K562 (cell line): ENCODE measurements around the gene TMEM120A. TPM values are rescaled to one million over a fixed set of nuclear protein-coding genes. Genes with fewer than 3 reads are reported as not detected.

Experiments
- ATAC-seq: fragments of 200-7000 bp; cut with Tn5 transposase; 3 replicates; pipeline ENCODE4 v1.9.1; 2020; ENCODE audit warnings: moderate library complexity
- BruUV-seq: library from RNA; stranded (reverse); fragments of 400-500 nt; replicated peaks from 2 replicates; lab custom pipeline; 2021; lab: Mats Ljungman, UMichigan
- CTCF ChIA-PET: fragments of 300-600 bp; formaldehyde crosslinking; extraction: SDS; loops from one replicate; lab custom pipeline; 2021; ENCODE audit warnings: low intra/inter-chr PET ratio; lab: Yijun Ruan, JAX
- POLR2A ChIA-PET: fragments of 300-600, 350-650 bp; sonication (Branson Sonifier 250); formaldehyde crosslinking; extraction: SDS; loops from one replicate; lab custom pipeline; 2021; ENCODE audit warnings: antibody characterized with exemption, inconsistent platforms; lab: Yijun Ruan, JAX
- DNase-seq, 4 experiments: peaks; one replicate each; pipeline versions ENCODE4 v3.0.0 to v3.0.0-alpha.2; 2011 to 2018; ENCODE audit warnings: low spot score in 3 of 4, mixed read lengths in 3 of 4; ENCODE audit errors: extremely low read depth in 1 of 4
- FAIRE-seq: peaks from 2 replicates; lab custom pipeline; 2011; peaks lifted over from hg19 to GRCh38; lab: Jason Lieb, UNC
- H2AFZ ChIP-seq: 2 replicates; pipeline ENCODE4 v1.6.0; 2011; ENCODE audit warnings: low read depth, low read length, control low read depth, inconsistent platforms
- H3K27ac ChIP-seq: fragments of 200-600 bp; 3 replicates; pipeline ENCODE4 v1.8.0; 2011; ENCODE audit warnings: low read depth, mild to moderate bottlenecking, control low read depth, inconsistent platforms, low read length, moderate library complexity, mixed read lengths; ENCODE audit errors: extremely low read depth
- H3K27me3 ChIP-seq, 2 experiments: fragments of 300-600 bp in 1 of 2; 2 replicates in 1 of 2; 3 replicates in 1 of 2; pipeline versions ENCODE4 v1.6.0 to v1.8.0; 2011; ENCODE audit warnings: inconsistent platforms in 2 of 2, low read length in 2 of 2, mild to moderate bottlenecking in 1 of 2, mixed read lengths in 1 of 2, moderate library complexity in 1 of 2; ENCODE audit not compliant: control insufficient read depth in 2 of 2, insufficient read depth in 2 of 2
- H3K36me3 ChIP-seq: fragments of 300-600 bp; 3 replicates; pipeline ENCODE4 v1.8.0; 2011; ENCODE audit warnings: mild to moderate bottlenecking, low read length, inconsistent platforms; ENCODE audit not compliant: control insufficient read depth, insufficient read depth
- H3K4me1 ChIP-seq, 2 experiments: fragments of 200-600 bp in 1 of 2; replicated peaks in 1 of 2; 2 replicates in 1 of 2; 3 replicates in 1 of 2; pipeline versions ENCODE4 v1.5.1 to v1.8.0; 2011; ENCODE audit warnings: inconsistent platforms in 2 of 2, low read length in 2 of 2, mild to moderate bottlenecking in 1 of 2, mixed read lengths in 1 of 2, moderate library complexity in 1 of 2; ENCODE audit not compliant: control insufficient read depth in 2 of 2, insufficient read depth in 2 of 2
- H3K4me2 ChIP-seq: 2 replicates; pipeline ENCODE4 v1.6.1; 2011; ENCODE audit warnings: low read length, control low read depth, inconsistent platforms, mixed read lengths; ENCODE audit not compliant: insufficient read depth
- H3K4me3 ChIP-seq: fragments of 200-600 bp; sonication (generic), shearing (Covaris generic); 2 replicates; pipeline ENCODE4 v1.5.1; 2016; ENCODE audit warnings: control low read depth, inconsistent platforms
- H3K79me2 ChIP-seq: fragments of 200-600 bp; 3 replicates; pipeline ENCODE4 v1.8.0; 2011; ENCODE audit warnings: low read length, inconsistent platforms; ENCODE audit not compliant: control insufficient read depth, insufficient read depth
- H3K9ac ChIP-seq, 2 experiments: 2 replicates each; pipeline versions ENCODE4 v1.6.0 to v1.6.1; 2011; ENCODE audit warnings: low read depth in 2 of 2, low read length in 2 of 2, control low read depth in 1 of 2, inconsistent platforms in 1 of 2, mild to moderate bottlenecking in 1 of 2, mixed read lengths in 1 of 2; ENCODE audit not compliant: insufficient read depth in 1 of 2
- H3K9me1 ChIP-seq: one replicate; pipeline ENCODE4 v1.6.0; 2011; ENCODE audit warnings: inconsistent platforms, mild to moderate bottlenecking, low read length, moderate library complexity; ENCODE audit not compliant: control insufficient read depth, insufficient read depth
- H3K9me3 ChIP-seq: replicated peaks from 2 replicates; pipeline ENCODE4 v1.5.1; 2011; ENCODE audit warnings: low read depth, low read length, inconsistent platforms; ENCODE audit not compliant: control insufficient read depth, insufficient read depth
- H4K20me1 ChIP-seq: replicated peaks from 2 replicates; pipeline ENCODE4 v1.6.1; 2011; ENCODE audit warnings: low read length, inconsistent platforms, mixed read lengths; ENCODE audit not compliant: control insufficient read depth, insufficient read depth
- ATF2 ChIP-seq: sonication (generic); formaldehyde crosslinking; IDR thresholded peaks from 2 replicates; pipeline ENCODE4 v1.8.1; 2022; ENCODE audit warnings: missing genetic modification reagents
- CLOCK ChIP-seq: fragments of 250-450 bp; sonication (Bioruptor Pico); IDR thresholded peaks from 2 replicates; pipeline ENCODE4 v1.4.0; 2020; ENCODE audit warnings: mild to moderate bottlenecking, moderate library complexity, borderline replicate concordance
- KDM1A ChIP-seq, 2 experiments: fragments of 450-650 bp; IDR thresholded peaks; 2 replicates each; pipeline ENCODE4 v1.6.1; 2016; ENCODE audit warnings: mild to moderate bottlenecking in 2 of 2
- KLF10 ChIP-seq: fragments of 250-450 bp; sonication (Bioruptor Pico); IDR thresholded peaks from 2 replicates; pipeline ENCODE4 v1.6.1; 2021; ENCODE audit warnings: matching md5 sums
- KLF6 ChIP-seq: fragments of 250-450 bp; sonication (Bioruptor Pico); IDR thresholded peaks from 2 replicates; pipeline ENCODE4 v1.4.0; 2020; ENCODE audit warnings: mild to moderate bottlenecking, moderate library complexity, borderline replicate concordance
- PHB ChIP-seq: fragments of 250-450 bp; sonication (Bioruptor Pico); IDR thresholded peaks from 2 replicates; pipeline ENCODE4 v1.5.0; 2021
- SIX5 ChIP-seq, 2 experiments: IDR thresholded peaks; 2 replicates each; pipeline ENCODE4 v1.6.1; 2011; ENCODE audit warnings: low read length in 2 of 2, borderline replicate concordance in 1 of 2, low read depth in 1 of 2, mild to moderate bottlenecking in 1 of 2, moderate library complexity in 1 of 2; ENCODE audit not compliant: insufficient read depth in 1 of 2
- SMAD3 ChIP-seq: fragments of 450-650 bp; formaldehyde crosslinking; conservative IDR thresholded peaks from 2 replicates; pipeline ENCODE4 v1.4.0; 2020; ENCODE audit warnings: mild to moderate bottlenecking
- THRA ChIP-seq: fragments of 450-650 bp; IDR thresholded peaks from 2 replicates; pipeline ENCODE4 v1.6.1; 2017; ENCODE audit warnings: mild to moderate bottlenecking, moderate library complexity
- ZBTB7A ChIP-seq: IDR thresholded peaks from 2 replicates; pipeline ENCODE4 v1.6.1; 2011; ENCODE audit warnings: low read depth, mild to moderate bottlenecking, low read length, moderate library complexity, borderline replicate concordance; ENCODE audit not compliant: control insufficient read depth
- ZNF263 ChIP-seq: sonication (generic); formaldehyde crosslinking; IDR thresholded peaks from 2 replicates; pipeline ENCODE4 v1.8.0; 2022; ENCODE audit warnings: mild to moderate bottlenecking, missing genetic modification reagents, borderline replicate concordance
- ZNF696 ChIP-seq: fragments of 250-450 bp; sonication (Bioruptor Pico); conservative IDR thresholded peaks from 2 replicates; pipeline ENCODE4 v1.4.0; 2020; ENCODE audit warnings: mild to moderate bottlenecking, moderate library complexity
- WGBS: fragments of 100-300 bp; shearing (Covaris generic); methylation state at CpG from one replicate; pipeline ENCODE4 v1.1.6; 2016; ENCODE audit warnings: low coverage, mixed read lengths; ENCODE audit not compliant: insufficient coverage; ENCODE audit errors: missing lambda C conversion rate; 5-methylcytosine and 5-hydroxymethylcytosine counted together
- in situ Hi-C: fragments of 300-500 bp; cut with MboI; formaldehyde crosslinking; loops from 4 replicates; pipeline ENCODE4 v1.15.0; 2018; ENCODE audit warnings: inconsistent platforms, mixed read lengths
- intact Hi-C: fragments of 100-400 bp; cut with micrococcal nuclease; formaldehyde crosslinking; loops from 2 replicates; pipeline ENCODE4 v1.14.2; 2022
- polyA plus RNA-seq, 8 experiments: library from polyadenylated mRNA; depleted of rRNA in 4 of 8; stranded (reverse) in 5 of 8; unstranded in 3 of 8; fragments of >200 nt; fragmentation: Nextera tagmentation in 2 of 8; fragmentation: Illumina TruSeq in 1 of 8; extraction: Ambion mirVana in 2 of 8; extraction: Trizol in 1 of 8; gene quantifications; 2 replicates each; pipeline versions ENCODE4 v1.2.1 to v1.2.3, GENCODE V29; 2011 to 2014; ENCODE audit warnings: inconsistent platforms in 1 of 8, missing spikeins in 1 of 8
- total RNA-seq, 7 experiments: library from RNA; depleted of rRNA in 6 of 7; stranded (reverse); fragments of >200 nt in 6 of 7; fragmentation: Illumina TruSeq in 2 of 7; extraction: Trizol in 2 of 7; gene quantifications; 2 replicates each; pipeline versions ENCODE4 v1.2.1 to v1.2.3, GENCODE V29; 2011 to 2021; ENCODE audit warnings: low replicate concordance in 1 of 7
- TF ChIP-seq, protein P1 (sequence below): fragments of 450-650 bp; IDR thresholded peaks from 2 replicates; pipeline ENCODE4 v1.6.1; 2014; ENCODE audit warnings: low read depth, mild to moderate bottlenecking, moderate library complexity, borderline replicate concordance

The TMEM120A gene
- total and polyA plus RNA-seq, 9 of the 15 experiments (the other 6 are each of a cell fraction or from before 2014, with no cell fraction given): 2.3 to 90.2 (median 22.9) TPM

GRCh38 chr7:75989500-75990388, 4.7 kb downstream of the TMEM120A start:
- no peak for DNase-seq
- peak overlapping the region in 1 of 2 experiments; percentile 60; a peak in 2 of 4 replicates for H3K9ac ChIP-seq
- 65% methylated on average over 20 of the region's 21 CpGs for WGBS
- H3K9me1 ChIP-seq: peaks cover 4% of the 10 kb centered on the region
- no peak overlapping the region for H2AFZ ChIP-seq
- no peak overlapping the region for H3K4me3 ChIP-seq
- H3K27me3 ChIP-seq: no peaks in the 10 kb centered on the region
- peaks cover 5% of the 10 kb centered on the region; the same call in 1 of the 2 replicates for H4K20me1 ChIP-seq
- H3K4me1 ChIP-seq: peaks cover 29 to 87% of the 10 kb centered on the region in 2 experiments
- ChIA-PET CTCF (no interaction called here), POLR2A (interaction anchor here (0.6 to 2.1 kb wide), 4 partner anchors 12 to 35 kb away, joined by 3 to 6 read pairs (median 4); no protein-coding TSS in a partner anchor)
- H3K79me2 ChIP-seq: peaks cover 2% of the 10 kb centered on the region; the same call in 1 of the 3 replicates
- H3K36me3 ChIP-seq: peaks cover 36% of the 10 kb centered on the region; the same call in 1 of the 3 replicates
- intact Hi-C loops (no loop called here), in situ Hi-C loops (no loop called here)
- H3K4me2 ChIP-seq: no peak overlapping the region
- H3K27ac ChIP-seq: no peak overlapping the region
- H3K9me3 ChIP-seq: no peaks in the 10 kb centered on the region
- no TSS peak for BruUV-seq
- ATAC-seq: no peak
- peak; percentile 78 for FAIRE-seq
- TF ChIP-seq KDM1A (IDR thresholded peaks at IDR 0.05): peak in 1 of 2 experiments; percentile 16
- TF ChIP-seq, protein P1, sequence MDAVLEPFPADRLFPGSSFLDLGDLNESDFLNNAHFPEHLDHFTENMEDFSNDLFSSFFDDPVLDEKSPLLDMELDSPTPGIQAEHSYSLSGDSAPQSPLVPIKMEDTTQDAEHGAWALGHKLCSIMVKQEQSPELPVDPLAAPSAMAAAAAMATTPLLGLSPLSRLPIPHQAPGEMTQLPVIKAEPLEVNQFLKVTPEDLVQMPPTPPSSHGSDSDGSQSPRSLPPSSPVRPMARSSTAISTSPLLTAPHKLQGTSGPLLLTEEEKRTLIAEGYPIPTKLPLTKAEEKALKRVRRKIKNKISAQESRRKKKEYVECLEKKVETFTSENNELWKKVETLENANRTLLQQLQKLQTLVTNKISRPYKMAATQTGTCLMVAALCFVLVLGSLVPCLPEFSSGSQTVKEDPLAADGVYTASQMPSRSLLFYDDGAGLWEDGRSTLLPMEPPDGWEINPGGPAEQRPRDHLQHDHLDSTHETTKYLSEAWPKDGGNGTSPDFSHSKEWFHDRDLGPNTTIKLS: no peak
- TF ChIP-seq SIX5 (IDR thresholded peaks at IDR 0.05; ENCODE audit: borderline replicate concordance in 1 of 2, insufficient read depth in 1 of 2, low read depth in 1 of 2, low read length in 2 of 2): no peak
- TF ChIP-seq PHB: 0 out of 2 replicates have a peak, but pooled peaks have one; percentile 19
- TF ChIP-seq ATF2 (CRISPR knock-in tag): no peak
- no peak for TF ChIP-seq KLF6 (CRISPR knock-in tag)
- TF ChIP-seq ZNF696 (CRISPR knock-in tag): no peak
- TF ChIP-seq ZBTB7A: 0 out of 2 replicates have a peak, but pooled peaks have one; percentile 22
- TF ChIP-seq CLOCK: no peak
- no peak for TF ChIP-seq SMAD3 (CRISPR knock-in tag)
- TF ChIP-seq ZNF263 (CRISPR knock-in tag): peak; percentile 97
- TF ChIP-seq KLF10 (CRISPR knock-in tag): no peak
- no peak for TF ChIP-seq THRA
